Measurements from ENCODE around the gene SPATA9. TPM values are rescaled to one million over a fixed set of nuclear protein-coding genes. Genes with fewer than 3 reads are reported as not detected.

Gene SPATA9
- total RNA-seq, 2 donors from 2014 or later: 0.30 TPM; not detected in 1

DNA sequence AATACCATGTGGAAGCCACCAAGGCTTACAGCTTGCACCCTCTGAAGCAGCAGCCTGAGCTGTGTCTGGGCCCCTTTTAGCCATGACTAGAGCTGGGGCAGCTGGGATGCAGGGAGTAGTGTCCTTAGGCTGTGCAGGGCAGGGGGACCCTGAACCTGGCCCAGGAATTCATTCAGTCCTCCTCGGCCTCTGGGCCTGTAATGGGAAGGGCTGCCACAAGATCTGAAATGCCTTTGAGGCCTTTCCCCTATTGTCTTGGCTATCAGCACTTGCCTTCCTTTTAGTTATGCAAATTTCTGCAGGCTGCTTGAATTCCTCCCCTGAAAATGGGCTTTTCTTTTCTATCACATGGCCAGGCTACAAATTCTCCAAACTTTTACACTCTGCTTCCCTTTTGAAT lies 53.9 kb downstream of the SPATA9 start:
- no peak overlapping the region for H3K4me3 ChIP-seq
- no peak for DNase-seq (ENCODE audit: low spot score)
- TF ChIP-seq, protein P1, sequence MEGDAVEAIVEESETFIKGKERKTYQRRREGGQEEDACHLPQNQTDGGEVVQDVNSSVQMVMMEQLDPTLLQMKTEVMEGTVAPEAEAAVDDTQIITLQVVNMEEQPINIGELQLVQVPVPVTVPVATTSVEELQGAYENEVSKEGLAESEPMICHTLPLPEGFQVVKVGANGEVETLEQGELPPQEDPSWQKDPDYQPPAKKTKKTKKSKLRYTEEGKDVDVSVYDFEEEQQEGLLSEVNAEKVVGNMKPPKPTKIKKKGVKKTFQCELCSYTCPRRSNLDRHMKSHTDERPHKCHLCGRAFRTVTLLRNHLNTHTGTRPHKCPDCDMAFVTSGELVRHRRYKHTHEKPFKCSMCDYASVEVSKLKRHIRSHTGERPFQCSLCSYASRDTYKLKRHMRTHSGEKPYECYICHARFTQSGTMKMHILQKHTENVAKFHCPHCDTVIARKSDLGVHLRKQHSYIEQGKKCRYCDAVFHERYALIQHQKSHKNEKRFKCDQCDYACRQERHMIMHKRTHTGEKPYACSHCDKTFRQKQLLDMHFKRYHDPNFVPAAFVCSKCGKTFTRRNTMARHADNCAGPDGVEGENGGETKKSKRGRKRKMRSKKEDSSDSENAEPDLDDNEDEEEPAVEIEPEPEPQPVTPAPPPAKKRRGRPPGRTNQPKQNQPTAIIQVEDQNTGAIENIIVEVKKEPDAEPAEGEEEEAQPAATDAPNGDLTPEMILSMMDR (IDR thresholded peaks at IDR 0.05): no peak
- no peaks in the 10 kb centered on the region for H3K27me3 ChIP-seq
- no peaks in the 10 kb centered on the region for H3K36me3 ChIP-seq
- no peak overlapping the region for H3K27ac ChIP-seq
- H3K9me3 ChIP-seq: no peaks in the 10 kb centered on the region
- H3K4me1 ChIP-seq: peaks cover 0 to 11% of the 10 kb centered on the region in 2 donors

- no peak overlapping the region for H3K4me3 ChIP-seq
- no peak overlapping the region for H3K27ac ChIP-seq
- no peak for DNase-seq (ENCODE audit: low spot score)
- H3K27me3 ChIP-seq: no peaks in the 10 kb centered on the region
- H3K36me3 ChIP-seq: no peaks in the 10 kb centered on the region
- TF ChIP-seq, protein P1 (IDR thresholded peaks at IDR 0.05): no peak
- no peaks in the 10 kb centered on the region for H3K9me3 ChIP-seq
- H3K4me1 ChIP-seq: peaks cover 0 to 11% of the 10 kb centered on the region in 2 donors
These were observed 54.6 kb downstream of the SPATA9 start for GRCh38 chr5:95627971-95628810.

DNA sequence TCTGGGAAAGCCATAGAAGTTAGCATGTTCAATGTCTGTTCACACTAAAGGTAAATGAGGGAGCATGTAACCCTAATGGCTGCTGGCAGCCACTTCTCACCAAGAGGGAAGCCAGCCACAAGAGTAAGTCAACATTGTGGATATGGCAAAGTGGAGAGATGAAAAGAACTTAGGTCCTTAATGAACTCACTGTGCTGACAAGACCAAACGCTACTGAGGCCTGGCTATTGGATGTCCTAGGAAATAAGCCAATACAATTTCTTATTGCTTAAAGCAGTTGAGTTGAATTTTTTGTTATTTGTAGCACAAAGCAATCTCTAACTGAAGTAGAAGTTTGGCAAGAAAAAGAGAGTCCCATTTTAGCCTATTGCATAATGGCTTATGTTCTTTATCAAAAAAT lies 56.1 kb downstream of the SPATA9 start:
- Histone ChIP-seq H3K27me3 (no peaks in the 10 kb centered on the region), H3K4me3 (no peak overlapping the region), H3K36me3 (no peaks in the 10 kb centered on the region), H3K27ac (no peak overlapping the region), H3K9me3 (no peaks in the 10 kb centered on the region), H3K4me1 (peaks cover 0 to 6% of the 10 kb centered on the region in 2 donors)
- TF ChIP-seq, protein P1 (IDR thresholded peaks at IDR 0.05): no peak
- no peak for DNase-seq (ENCODE audit: low spot score)

DNA sequence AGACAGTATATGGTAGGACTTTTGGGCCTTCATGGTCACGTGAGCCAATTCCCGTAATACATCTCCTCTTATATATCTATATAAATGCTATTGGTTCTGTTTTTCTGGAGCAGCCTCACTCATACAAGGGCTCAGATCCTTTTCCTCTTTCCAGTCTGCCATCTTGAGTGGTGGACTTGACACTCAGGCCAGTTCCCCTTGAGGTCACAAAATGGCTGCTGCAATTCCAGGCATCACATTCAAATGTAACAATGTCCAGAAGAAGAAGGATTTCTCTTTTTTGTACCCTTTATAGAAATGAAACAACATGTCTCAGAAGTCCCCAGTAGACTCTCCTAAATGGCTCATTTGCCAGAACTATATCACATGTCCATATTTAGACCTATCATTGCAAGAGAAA lies 58.4 kb downstream of the SPATA9 start:
- TF ChIP-seq, protein P1 (IDR thresholded peaks at IDR 0.05): no peak
- H3K4me1 ChIP-seq: peaks cover 0 to 16% of the 10 kb centered on the region in 2 donors
- no peak for DNase-seq (ENCODE audit: low spot score)
- no peak overlapping the region for H3K4me3 ChIP-seq
- H3K36me3 ChIP-seq: no peaks in the 10 kb centered on the region
- no peaks in the 10 kb centered on the region for H3K27me3 ChIP-seq
- H3K9me3 ChIP-seq: no peaks in the 10 kb centered on the region
- no peak overlapping the region for H3K27ac ChIP-seq

- peaks cover 0 to 16% of the 10 kb centered on the region in 2 donors for H3K4me1 ChIP-seq
These were observed 59.1 kb downstream of the SPATA9 start for GRCh38 chr5:95623706-95624105.

More at GRCh38 chr5:95623706-95624105, 59.1 kb downstream of the SPATA9 start:
- Histone ChIP-seq H3K27ac (no peak overlapping the region), H3K36me3 (no peaks in the 10 kb centered on the region), H3K9me3 (no peaks in the 10 kb centered on the region), H3K4me3 (no peak overlapping the region), H3K27me3 (no peaks in the 10 kb centered on the region)
- TF ChIP-seq, protein P1 (IDR thresholded peaks at IDR 0.05): no peak
- DNase-seq (ENCODE audit: low spot score): no peak
